Panc1 (cell line): ENCODE results near the gene UGT2A2. TPM values are rescaled to one million over a fixed set of nuclear protein-coding genes. Genes with fewer than 3 reads are reported as not detected.

Experiments used
- ATAC-seq: fragments of 200-7000 bp; cut with Tn5 transposase; 2 replicates; pipeline ENCODE4 v1.9.1; 2020; ENCODE audit warnings: mild to moderate bottlenecking, moderate library complexity
- BruUV-seq: library from RNA; stranded (reverse); fragments of 400-500 nt; replicated peaks from 2 replicates; lab custom pipeline; 2021; lab: Mats Ljungman, UMichigan
- CTCF ChIA-PET: fragments of 300-600 bp; sonication (Branson Sonifier 250); formaldehyde crosslinking; loops from one replicate; lab custom pipeline; 2022; ENCODE audit warnings: antibody characterized with exemption; lab: Charles Lee
- POLR2A ChIA-PET: fragments of 300-600 bp; sonication (Branson Sonifier 250); formaldehyde crosslinking; loops from one replicate; lab custom pipeline; 2022; ENCODE audit warnings: antibody characterized with exemption; lab: Charles Lee
- DNase-seq: peaks from one replicate; pipeline ENCODE4 v3.0.0-alpha.2; 2010; ENCODE audit warnings: low read depth, low spot score
- H3K27ac ChIP-seq: 2 replicates; pipeline ENCODE4 v1.5.1; 2011; ENCODE audit warnings: mild to moderate bottlenecking, low read length, inconsistent platforms
- H3K27me3 ChIP-seq: fragments of 200-500 bp; sonication (Bioruptor generic); 2 replicates; pipeline ENCODE4 v1.6.0; 2014; ENCODE audit warnings: low read length, inconsistent platforms; ENCODE audit not compliant: control insufficient read depth, insufficient read depth
- H3K36me3 ChIP-seq: fragments of 200-500 bp; sonication (Bioruptor generic); 2 replicates; pipeline ENCODE4 v1.5.1; 2014; ENCODE audit warnings: inconsistent platforms, mild to moderate bottlenecking, low read length, moderate library complexity; ENCODE audit not compliant: control insufficient read depth, insufficient read depth
- H3K4me1 ChIP-seq: 2 replicates; pipeline ENCODE4 v1.5.1; 2011; ENCODE audit warnings: inconsistent platforms, mild to moderate bottlenecking, low read length, moderate library complexity; ENCODE audit not compliant: control insufficient read depth, insufficient read depth
- H3K4me3 ChIP-seq, 2 experiments: 2 replicates each; pipeline ENCODE4 v1.5.1; 2011 to 2012; ENCODE audit warnings: low read depth in 2 of 2, low read length in 2 of 2, mild to moderate bottlenecking in 2 of 2, inconsistent platforms in 1 of 2, moderate library complexity in 1 of 2
- H3K9me3 ChIP-seq: fragments of 200-500 bp; sonication (Bioruptor generic); 2 replicates; pipeline ENCODE4 v1.5.1; 2014; ENCODE audit warnings: low read depth, mild to moderate bottlenecking, inconsistent platforms, low read length, moderate library complexity; ENCODE audit not compliant: control insufficient read depth, insufficient read depth
- POLR2AphosphoS5 ChIP-seq: IDR thresholded peaks from 2 replicates; pipeline ENCODE4 v1.6.1; 2012; ENCODE audit warnings: mild to moderate bottlenecking, low read depth, low read length, moderate library complexity
- SIN3A ChIP-seq: IDR thresholded peaks from 2 replicates; pipeline ENCODE4 v1.6.1; 2012; ENCODE audit warnings: low read depth, mild to moderate bottlenecking, low read length, moderate library complexity, borderline replicate concordance; ENCODE audit not compliant: insufficient read depth
- TCF7L2 ChIP-seq: IDR thresholded peaks from 2 replicates; pipeline ENCODE4 v1.6.1; 2011; ENCODE audit warnings: mild to moderate bottlenecking, low read depth, low read length, inconsistent platforms
- in situ Hi-C: cut with HindIII; loops from 2 replicates; pipeline ENCODE4 v1.10.0; 2016; ENCODE audit warnings: low sequenced_read_pairs, low pct_unique_long_range_greater_than_20kb
- intact Hi-C: fragments of 100-400 bp; cut with micrococcal nuclease; formaldehyde crosslinking; loops from one replicate; pipeline ENCODE4 v1.10.0; 2022; ENCODE audit not compliant: unreplicated experiment
- total RNA-seq: library from RNA; stranded (reverse); gene quantifications from one replicate; pipeline ENCODE4 v1.2.1, GENCODE V29; 2021; ENCODE audit not compliant: unreplicated experiment
- TF ChIP-seq, protein P1 (sequence below): fragments of 450-650 bp; IDR thresholded peaks from 2 replicates; pipeline ENCODE4 v1.5.1; 2017; ENCODE audit warnings: mild to moderate bottlenecking
- TF ChIP-seq, protein P2 (sequence below), 2 experiments: IDR thresholded peaks; 2 replicates each; pipeline ENCODE4 v1.6.1; 2011 to 2012; ENCODE audit warnings: low read depth in 2 of 2, control low read depth in 1 of 2, low read length in 1 of 2, mild to moderate bottlenecking in 1 of 2, moderate library complexity in 1 of 2; ENCODE audit not compliant: insufficient read depth in 1 of 2

UGT2A2 gene
- total RNA-seq, 1 experiment from 2014 or later: not detected

DNA sequence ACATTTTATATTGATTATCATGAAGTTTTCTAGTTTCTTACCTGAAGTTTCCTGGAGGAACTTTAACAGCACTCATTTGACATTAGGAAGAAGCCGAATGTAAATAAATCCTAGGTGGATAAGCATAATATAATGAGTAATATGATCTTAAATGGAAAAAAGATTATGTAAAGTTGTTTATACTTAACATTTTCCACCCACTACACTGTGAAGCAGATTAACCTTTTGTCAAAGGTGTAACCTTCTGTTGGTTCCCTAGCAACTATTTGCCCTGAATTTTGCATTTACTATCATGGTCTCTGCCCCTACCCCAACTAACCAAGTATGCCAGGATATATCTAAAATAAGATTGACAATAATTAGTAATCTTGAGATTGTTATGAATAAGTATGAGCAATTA is 13.7 kb upstream of the UGT2A2 start, which contains the start of gene UGT2A1:
Gene UGT2A1, minus strand, starts transcription at position 101 of the 400 bp plus-strand sequence. CDS start 5,603 bp downstream, outside the sequence.
- H3K36me3 ChIP-seq: no peaks in the 10 kb centered on the region
- in situ Hi-C loops (no loop called here), intact Hi-C loops (no loop called here)
- no peak within 1 kb of the TSS for H3K4me3 ChIP-seq
- no peaks in the 10 kb centered on the region for H3K27me3 ChIP-seq
- H3K27ac ChIP-seq: no peak within 1 kb of the TSS
- no peak for TF ChIP-seq POLR2AphosphoS5
- TF ChIP-seq SIN3A: no peak
- POLR2A ChIA-PET: no interaction called here
- no peaks in the 10 kb centered on the region for H3K4me1 ChIP-seq
- DNase-seq (no peak), ATAC-seq (no peak)
- CTCF ChIA-PET: no interaction called here
- BruUV-seq: no TSS peak
- no peaks in the 10 kb centered on the region for H3K9me3 ChIP-seq

DNA sequence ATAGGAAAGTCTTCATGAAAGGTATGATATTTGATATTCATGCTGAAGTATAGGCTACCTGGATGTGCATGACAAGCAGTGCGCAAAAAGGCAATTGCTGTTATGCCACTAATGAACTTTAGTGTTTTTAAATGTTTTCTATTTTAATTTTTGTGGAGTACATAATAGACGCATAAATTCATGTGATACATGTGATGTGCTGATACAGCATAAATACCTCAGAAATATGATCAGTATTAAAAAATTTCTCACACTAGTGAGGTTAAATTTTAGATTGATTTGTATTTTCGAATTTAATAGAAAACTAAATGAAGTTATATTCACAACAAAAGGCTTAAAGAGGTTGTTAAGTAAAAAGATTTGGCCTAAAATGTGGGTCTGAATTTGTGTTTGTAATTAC is 11.4 kb upstream of the UGT2A2 start:
- CTCF ChIA-PET: no interaction called here
- intact Hi-C loops: no loop called here

DNA sequence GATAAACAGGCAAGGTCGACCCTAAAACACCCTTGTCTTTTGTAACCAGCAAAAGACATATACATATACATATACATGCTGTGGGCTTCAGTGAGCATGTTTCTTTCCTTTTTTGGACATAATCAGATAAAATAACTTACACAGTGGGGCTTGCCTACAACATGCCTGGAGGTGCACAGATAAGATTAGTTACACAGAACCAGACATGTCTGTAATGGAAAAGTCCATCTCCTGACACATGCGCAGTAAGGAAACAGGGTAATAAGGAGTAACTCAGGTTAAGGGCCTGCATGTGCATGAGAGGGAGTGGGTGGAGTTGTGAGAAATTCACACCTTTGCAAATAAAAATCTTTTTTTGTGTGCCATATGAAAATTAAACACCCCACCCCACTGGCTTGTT is 10.2 kb upstream of the UGT2A2 start:
- DNase-seq: no peak
- Histone ChIP-seq H3K27me3 (no peaks in the 10 kb centered on the region), H3K27ac (no peak overlapping the region), H3K4me1 (no peaks in the 10 kb centered on the region), H3K4me3 (no peak overlapping the region), H3K9me3 (no peaks in the 10 kb centered on the region), H3K36me3 (no peaks in the 10 kb centered on the region)
- intact Hi-C loops (no loop called here), in situ Hi-C loops (no loop called here)
- TF ChIP-seq SIN3A (no peak), TCF7L2 (no peak), POLR2AphosphoS5 (no peak)
- TF ChIP-seq, protein P1, sequence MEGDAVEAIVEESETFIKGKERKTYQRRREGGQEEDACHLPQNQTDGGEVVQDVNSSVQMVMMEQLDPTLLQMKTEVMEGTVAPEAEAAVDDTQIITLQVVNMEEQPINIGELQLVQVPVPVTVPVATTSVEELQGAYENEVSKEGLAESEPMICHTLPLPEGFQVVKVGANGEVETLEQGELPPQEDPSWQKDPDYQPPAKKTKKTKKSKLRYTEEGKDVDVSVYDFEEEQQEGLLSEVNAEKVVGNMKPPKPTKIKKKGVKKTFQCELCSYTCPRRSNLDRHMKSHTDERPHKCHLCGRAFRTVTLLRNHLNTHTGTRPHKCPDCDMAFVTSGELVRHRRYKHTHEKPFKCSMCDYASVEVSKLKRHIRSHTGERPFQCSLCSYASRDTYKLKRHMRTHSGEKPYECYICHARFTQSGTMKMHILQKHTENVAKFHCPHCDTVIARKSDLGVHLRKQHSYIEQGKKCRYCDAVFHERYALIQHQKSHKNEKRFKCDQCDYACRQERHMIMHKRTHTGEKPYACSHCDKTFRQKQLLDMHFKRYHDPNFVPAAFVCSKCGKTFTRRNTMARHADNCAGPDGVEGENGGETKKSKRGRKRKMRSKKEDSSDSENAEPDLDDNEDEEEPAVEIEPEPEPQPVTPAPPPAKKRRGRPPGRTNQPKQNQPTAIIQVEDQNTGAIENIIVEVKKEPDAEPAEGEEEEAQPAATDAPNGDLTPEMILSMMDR: no peak
- TF ChIP-seq, protein P2, sequence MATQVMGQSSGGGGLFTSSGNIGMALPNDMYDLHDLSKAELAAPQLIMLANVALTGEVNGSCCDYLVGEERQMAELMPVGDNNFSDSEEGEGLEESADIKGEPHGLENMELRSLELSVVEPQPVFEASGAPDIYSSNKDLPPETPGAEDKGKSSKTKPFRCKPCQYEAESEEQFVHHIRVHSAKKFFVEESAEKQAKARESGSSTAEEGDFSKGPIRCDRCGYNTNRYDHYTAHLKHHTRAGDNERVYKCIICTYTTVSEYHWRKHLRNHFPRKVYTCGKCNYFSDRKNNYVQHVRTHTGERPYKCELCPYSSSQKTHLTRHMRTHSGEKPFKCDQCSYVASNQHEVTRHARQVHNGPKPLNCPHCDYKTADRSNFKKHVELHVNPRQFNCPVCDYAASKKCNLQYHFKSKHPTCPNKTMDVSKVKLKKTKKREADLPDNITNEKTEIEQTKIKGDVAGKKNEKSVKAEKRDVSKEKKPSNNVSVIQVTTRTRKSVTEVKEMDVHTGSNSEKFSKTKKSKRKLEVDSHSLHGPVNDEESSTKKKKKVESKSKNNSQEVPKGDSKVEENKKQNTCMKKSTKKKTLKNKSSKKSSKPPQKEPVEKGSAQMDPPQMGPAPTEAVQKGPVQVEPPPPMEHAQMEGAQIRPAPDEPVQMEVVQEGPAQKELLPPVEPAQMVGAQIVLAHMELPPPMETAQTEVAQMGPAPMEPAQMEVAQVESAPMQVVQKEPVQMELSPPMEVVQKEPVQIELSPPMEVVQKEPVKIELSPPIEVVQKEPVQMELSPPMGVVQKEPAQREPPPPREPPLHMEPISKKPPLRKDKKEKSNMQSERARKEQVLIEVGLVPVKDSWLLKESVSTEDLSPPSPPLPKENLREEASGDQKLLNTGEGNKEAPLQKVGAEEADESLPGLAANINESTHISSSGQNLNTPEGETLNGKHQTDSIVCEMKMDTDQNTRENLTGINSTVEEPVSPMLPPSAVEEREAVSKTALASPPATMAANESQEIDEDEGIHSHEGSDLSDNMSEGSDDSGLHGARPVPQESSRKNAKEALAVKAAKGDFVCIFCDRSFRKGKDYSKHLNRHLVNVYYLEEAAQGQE (IDR thresholded peaks at IDR 0.05; ENCODE audit: insufficient read depth in 1 of 2, low read depth in 2 of 2, low read length in 1 of 2): no peak
- ChIA-PET POLR2A (no interaction called here), CTCF (no interaction called here)
- BruUV-seq: no TSS peak
- no peak for ATAC-seq

More for the DNA sequence above, 11.4 kb upstream of the UGT2A2 start:
- Histone ChIP-seq H3K27ac (no peak overlapping the region), H3K4me3 (no peak overlapping the region), H3K36me3 (no peaks in the 10 kb centered on the region), H3K9me3 (no peaks in the 10 kb centered on the region), H3K27me3 (no peaks in the 10 kb centered on the region), H3K4me1 (no peaks in the 10 kb centered on the region)
- ATAC-seq (no peak), DNase-seq (no peak)
- POLR2A ChIA-PET: no interaction called here
- BruUV-seq: no TSS peak
- in situ Hi-C loops: no loop called here
- no peak for TF ChIP-seq SIN3A
